HG03139 (cell line): ENCODE data around the gene SPATC1L.

Experiments used
- ATAC-seq: cut with Tn5 transposase; IDR thresholded peaks from one replicate; pipeline ENCODE4 v1.9.1; 2021; ENCODE audit not compliant: unreplicated experiment

SPATC1L gene

GRCh38 chr21:46137908-46138307 lies 46.4 kb downstream of the SPATC1L start:
- no peak for ATAC-seq

- ATAC-seq, result no peak
These were observed 47.4 kb downstream of the SPATC1L start for GRCh38 chr21:46136739-46137349.

- no peak for ATAC-seq
These were observed 48.4 kb downstream of the SPATC1L start for GRCh38 chr21:46135782-46136395.

- ATAC-seq, result no peak
These were observed 52.2 kb downstream of the SPATC1L start for GRCh38 chr21:46131838-46132651.

GRCh38 chr21:46131588-46131837 lies 52.7 kb downstream of the SPATC1L start:
- ATAC-seq, result no peak

GRCh38 chr21:46130831-46131587 lies 53.2 kb downstream of the SPATC1L start:
- ATAC-seq, result no peak

GRCh38 chr21:46129846-46130651 lies 54.2 kb downstream of the SPATC1L start:
- no peak for ATAC-seq

GRCh38 chr21:46128933-46129571 lies 55.2 kb downstream of the SPATC1L start:
- ATAC-seq, result no peak

- ATAC-seq, result no peak
These were observed 55.9 kb downstream of the SPATC1L start for GRCh38 chr21:46128106-46128932.

- no peak for ATAC-seq
These were observed 56.8 kb downstream of the SPATC1L start for GRCh38 chr21:46127239-46128105.

- ATAC-seq, result no peak
These were observed 57.7 kb downstream of the SPATC1L start for GRCh38 chr21:46126309-46127238.

GRCh38 chr21:46125846-46126301 lies 58.4 kb downstream of the SPATC1L start:
- ATAC-seq, result no peak

GRCh38 chr21:46124926-46125845 lies 59.1 kb downstream of the SPATC1L start:
- no peak for ATAC-seq

GRCh38 chr21:46124083-46124925 lies 60.0 kb downstream of the SPATC1L start:
- no peak for ATAC-seq
